Keratinocyte (primary cell): Measurements from ENCODE around the gene RNF31.
"Not testable (repeated sequence)": the region's sequence is repeated elsewhere in the genome, so short reads cannot be mapped to it uniquely, and the experiment has no call there.

Source experiments
- EZH2 ChIP-seq: IDR thresholded peaks from one replicate; pipeline ENCODE4 v1.6.1; 2012; ENCODE audit warnings: inconsistent platforms, mild to moderate bottlenecking, low read length, moderate library complexity
- TF ChIP-seq, protein P1 (sequence below), 3 experiments: IDR thresholded peaks in 1 of 3; conservative IDR thresholded peaks in 1 of 3; optimal IDR thresholded peaks in 1 of 3; 2 replicates in 2 of 3; 3 replicates in 1 of 3; pipeline versions ENCODE3 to v1.5.1; 2011; ENCODE audit warnings: low read length in 3 of 3, mild to moderate bottlenecking in 3 of 3, moderate library complexity in 2 of 3, control low read depth in 1 of 3, inconsistent platforms in 1 of 3; ENCODE audit not compliant: insufficient read depth in 2 of 3; ENCODE audit errors: extremely low read depth in 1 of 3

DNA sequence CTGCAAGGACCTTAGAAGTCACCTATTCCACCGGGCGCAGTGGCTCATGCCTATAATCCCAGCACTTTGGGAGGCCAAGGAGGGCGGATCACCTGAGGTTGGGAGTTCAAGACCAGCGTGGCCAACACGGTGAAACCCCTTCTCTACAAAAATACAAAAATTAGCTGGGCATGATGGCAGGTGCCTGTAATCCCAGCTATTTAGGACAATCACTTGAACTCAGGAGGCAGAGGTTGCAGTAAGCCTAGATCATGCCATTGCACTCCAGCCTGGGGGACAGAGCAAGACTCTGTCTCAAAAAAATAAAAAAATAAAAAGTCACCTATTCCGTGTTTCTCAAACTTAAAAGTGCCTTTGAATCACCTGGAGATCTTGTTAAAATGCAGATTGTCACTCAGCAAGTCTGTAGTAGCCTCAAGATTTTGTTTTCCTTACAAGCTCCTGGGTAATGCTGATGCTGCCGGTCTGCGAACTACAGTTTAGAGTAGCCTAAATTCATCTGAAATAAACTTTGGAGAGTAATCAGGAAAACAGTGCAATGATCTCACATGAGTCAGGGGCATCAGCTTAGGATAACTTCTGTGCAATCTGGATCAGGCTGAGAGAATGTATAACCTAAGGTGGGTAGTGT, 41.6 kb upstream of the RNF31 start:
- TF ChIP-seq, protein P1, sequence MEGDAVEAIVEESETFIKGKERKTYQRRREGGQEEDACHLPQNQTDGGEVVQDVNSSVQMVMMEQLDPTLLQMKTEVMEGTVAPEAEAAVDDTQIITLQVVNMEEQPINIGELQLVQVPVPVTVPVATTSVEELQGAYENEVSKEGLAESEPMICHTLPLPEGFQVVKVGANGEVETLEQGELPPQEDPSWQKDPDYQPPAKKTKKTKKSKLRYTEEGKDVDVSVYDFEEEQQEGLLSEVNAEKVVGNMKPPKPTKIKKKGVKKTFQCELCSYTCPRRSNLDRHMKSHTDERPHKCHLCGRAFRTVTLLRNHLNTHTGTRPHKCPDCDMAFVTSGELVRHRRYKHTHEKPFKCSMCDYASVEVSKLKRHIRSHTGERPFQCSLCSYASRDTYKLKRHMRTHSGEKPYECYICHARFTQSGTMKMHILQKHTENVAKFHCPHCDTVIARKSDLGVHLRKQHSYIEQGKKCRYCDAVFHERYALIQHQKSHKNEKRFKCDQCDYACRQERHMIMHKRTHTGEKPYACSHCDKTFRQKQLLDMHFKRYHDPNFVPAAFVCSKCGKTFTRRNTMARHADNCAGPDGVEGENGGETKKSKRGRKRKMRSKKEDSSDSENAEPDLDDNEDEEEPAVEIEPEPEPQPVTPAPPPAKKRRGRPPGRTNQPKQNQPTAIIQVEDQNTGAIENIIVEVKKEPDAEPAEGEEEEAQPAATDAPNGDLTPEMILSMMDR (optimal IDR thresholded peaks at IDR 0.05 in 1 of 3, IDR thresholded peaks at IDR 0.05 in 1 of 3, conservative IDR thresholded peaks at IDR 0.05 in 1 of 3; ENCODE audit: extremely low read depth in 1 of 3, insufficient read depth in 2 of 3, low read length in 3 of 3), result not testable (repeated sequence)
- TF ChIP-seq EZH2, result not testable (repeated sequence)
